Prostate gland (tissue), 2 donors: Measurements from ENCODE around the gene ACTR2.

Experiments used
- POLR2AphosphoS5 ChIP-seq: sonication (generic); formaldehyde crosslinking; IDR thresholded peaks from one replicate; pipeline ENCODE4 v1.6.1; 2017; ENCODE audit warnings: antibody characterized with exemption
- TF ChIP-seq, protein P1 (sequence below), 4 experiments: fragments of 200-600 bp in 2 of 4; fragments of 450-650 bp in 2 of 4; sonication (generic) in 2 of 4; IDR thresholded peaks; 1 replicate in 3 of 4; 2 replicates in 1 of 4; pipeline ENCODE4 v1.5.1; 2016 to 2019; ENCODE audit warnings: antibody characterized with exemption in 4 of 4, mild to moderate bottlenecking in 2 of 4, moderate library complexity in 2 of 4

DNA sequence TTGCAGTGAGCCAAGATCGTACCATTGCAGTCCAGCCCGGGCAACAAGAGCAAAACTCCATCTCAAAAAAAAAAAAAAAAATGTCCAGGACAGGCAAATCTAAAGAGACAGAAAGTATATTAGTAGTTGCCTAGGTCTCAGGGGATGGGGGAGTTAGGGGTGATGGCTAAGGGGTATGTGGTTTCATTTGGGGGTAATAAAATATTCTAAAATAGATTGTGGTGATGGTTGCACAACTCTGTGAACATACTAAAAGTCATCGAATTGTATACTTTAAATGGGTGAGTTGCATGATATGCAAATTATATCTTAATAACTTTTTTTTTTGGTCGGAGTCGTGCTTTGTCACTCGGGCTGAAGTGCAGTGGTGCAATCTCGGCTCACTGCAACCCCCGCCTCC, 34.2 kb upstream of the ACTR2 start:
- TF ChIP-seq POLR2AphosphoS5: no peak
- TF ChIP-seq, protein P1, sequence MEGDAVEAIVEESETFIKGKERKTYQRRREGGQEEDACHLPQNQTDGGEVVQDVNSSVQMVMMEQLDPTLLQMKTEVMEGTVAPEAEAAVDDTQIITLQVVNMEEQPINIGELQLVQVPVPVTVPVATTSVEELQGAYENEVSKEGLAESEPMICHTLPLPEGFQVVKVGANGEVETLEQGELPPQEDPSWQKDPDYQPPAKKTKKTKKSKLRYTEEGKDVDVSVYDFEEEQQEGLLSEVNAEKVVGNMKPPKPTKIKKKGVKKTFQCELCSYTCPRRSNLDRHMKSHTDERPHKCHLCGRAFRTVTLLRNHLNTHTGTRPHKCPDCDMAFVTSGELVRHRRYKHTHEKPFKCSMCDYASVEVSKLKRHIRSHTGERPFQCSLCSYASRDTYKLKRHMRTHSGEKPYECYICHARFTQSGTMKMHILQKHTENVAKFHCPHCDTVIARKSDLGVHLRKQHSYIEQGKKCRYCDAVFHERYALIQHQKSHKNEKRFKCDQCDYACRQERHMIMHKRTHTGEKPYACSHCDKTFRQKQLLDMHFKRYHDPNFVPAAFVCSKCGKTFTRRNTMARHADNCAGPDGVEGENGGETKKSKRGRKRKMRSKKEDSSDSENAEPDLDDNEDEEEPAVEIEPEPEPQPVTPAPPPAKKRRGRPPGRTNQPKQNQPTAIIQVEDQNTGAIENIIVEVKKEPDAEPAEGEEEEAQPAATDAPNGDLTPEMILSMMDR (IDR thresholded peaks at IDR 0.05): no peak
